Skin of body (tissue), 2 donors: ENCODE data around the gene LYPD5. TPM values are rescaled to one million over a fixed set of nuclear protein-coding genes. Genes with fewer than 3 reads are reported as not detected.
"Not testable (repeated sequence)": the region's sequence is repeated elsewhere in the genome, so short reads cannot be mapped to it uniquely, and the experiment has no call there.

Experiments used
- DNase-seq: peaks from one replicate; lab custom pipeline; 2025; lab: John Stamatoyannopoulos, UW
- total RNA-seq: library from RNA; depleted of rRNA; stranded (reverse); fragments of >200 nt; gene quantifications from one replicate; pipeline ENCODE4 v1.2.3, GENCODE V29; 2014

LYPD5 gene, protein sequence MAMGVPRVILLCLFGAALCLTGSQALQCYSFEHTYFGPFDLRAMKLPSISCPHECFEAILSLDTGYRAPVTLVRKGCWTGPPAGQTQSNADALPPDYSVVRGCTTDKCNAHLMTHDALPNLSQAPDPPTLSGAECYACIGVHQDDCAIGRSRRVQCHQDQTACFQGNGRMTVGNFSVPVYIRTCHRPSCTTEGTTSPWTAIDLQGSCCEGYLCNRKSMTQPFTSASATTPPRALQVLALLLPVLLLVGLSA
- total RNA-seq = 16.0 TPM

GRCh38 chr19:43802216-43802951 lies at the start of gene LYPD5:
Gene LYPD5 (minus strand): TSS chr19:43802447. CDS start chr19:43802380, 67 bp downstream.
- no peak for DNase-seq

DNA sequence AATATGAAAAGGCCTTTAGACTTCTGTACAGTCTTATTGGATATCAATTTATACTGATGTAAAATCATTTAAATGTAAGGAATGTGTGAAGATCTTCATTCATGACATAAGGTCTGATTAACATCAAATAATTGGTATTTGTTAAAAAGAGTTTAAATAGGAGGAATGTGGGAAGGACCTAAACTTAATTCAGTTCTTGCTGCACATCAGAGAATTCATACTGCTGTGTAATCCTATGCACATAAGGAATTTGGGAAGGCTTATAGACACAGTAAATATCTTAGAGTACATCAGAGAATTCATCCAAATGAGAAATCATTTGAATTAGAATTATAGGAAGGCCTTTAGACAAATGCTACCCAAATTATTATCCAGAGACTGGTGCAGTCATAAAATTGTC lies 46.6 kb upstream of the LYPD5 start:
- no peak for DNase-seq

DNA sequence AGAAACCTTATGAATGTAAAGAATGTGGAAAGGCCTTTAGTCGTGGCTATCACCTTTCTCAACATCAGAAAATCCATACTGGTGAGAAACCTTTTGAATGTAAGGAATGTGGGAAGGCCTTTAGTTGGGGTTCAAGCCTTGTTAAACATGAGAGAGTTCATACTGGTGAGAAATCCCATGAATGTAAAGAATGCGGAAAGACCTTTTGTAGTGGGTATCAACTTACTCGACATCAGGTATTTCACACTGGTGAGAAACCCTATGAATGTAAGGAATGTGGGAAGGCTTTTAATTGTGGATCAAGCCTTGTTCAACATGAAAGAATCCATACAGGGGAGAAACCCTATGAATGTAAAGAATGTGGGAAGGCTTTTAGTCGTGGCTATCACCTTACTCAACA lies 45.6 kb upstream of the LYPD5 start:
- DNase-seq = no peak

- DNase-seq = no peak
Observed at GRCh38 chr19:43847246-43847645, 45.0 kb upstream of the LYPD5 start.

GRCh38 chr19:43842007-43842406 lies 39.8 kb upstream of the LYPD5 start:
- DNase-seq = no peak

DNA sequence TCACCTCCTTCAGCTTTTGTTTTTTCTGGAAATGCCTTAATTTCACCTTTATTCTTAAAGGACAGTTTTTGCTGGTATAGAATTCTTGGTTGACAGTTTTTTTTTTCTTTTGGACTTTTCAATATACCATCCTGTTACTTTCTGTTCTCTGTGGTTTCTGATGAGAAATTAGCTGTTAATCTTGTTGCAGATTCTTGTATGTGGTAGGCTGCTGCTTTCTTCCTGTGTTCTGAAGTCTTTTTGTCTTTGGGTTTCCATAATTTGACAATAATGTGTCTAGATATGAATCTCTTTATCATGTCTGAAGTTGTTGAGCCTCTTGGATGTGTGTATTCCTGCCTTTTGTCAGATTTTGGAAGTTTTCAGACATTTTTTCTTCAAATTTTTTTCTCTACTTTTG lies 36.9 kb upstream of the LYPD5 start:
- no peak for DNase-seq

DNA sequence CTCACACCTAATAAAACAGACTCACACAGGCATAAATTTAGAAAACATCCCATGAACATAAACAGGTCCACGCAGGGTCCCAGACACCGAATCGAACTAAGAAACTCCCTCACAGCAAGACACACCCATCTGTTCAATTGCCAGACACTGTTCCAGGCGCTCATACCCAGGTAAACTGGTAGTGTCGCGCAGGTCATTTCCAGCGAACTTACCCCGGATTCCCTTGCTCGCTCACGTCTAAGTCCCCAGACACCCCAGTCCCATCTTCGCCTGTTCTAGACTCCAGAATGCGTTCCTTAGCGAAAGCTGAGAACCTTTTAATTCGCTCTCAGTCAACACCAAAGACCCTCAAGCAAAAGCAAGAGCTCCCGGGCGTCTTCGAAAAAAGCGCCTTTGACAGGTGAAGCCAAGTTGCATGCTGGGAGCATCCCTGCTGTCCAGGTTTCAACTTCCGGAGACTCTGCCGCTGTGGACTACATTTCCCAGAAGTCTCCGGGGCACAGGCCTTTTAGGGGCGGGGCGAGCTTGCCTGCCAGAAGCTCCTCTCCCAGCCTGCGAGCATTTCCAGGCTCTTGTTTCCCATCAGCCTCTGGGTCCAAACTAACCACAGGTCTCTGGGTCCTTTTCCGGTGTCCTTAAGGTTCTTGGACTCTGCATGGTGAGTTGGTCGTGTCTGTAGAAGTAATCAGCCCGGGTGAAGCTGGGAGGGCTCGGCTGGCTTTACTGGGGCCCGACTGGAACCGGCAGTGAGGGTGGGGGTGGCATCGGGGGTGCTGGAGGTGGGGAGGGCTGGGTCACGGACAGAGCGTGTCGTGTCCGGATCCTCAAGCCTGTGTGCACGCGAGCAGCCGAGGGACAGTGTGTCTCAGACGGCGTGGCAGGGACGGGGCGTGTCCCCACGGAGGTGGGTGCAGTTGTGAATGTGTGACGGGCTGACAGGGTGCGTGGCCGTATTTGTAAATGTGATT lies 24.8 kb upstream of the LYPD5 start, which contains the start of gene ZNF283:
TSS of gene ZNF283 (plus strand) at position 535 of the 968 bp plus-strand sequence. CDS start 6,184 bp downstream, outside the sequence.
- DNase-seq = peak; percentile 87

DNA sequence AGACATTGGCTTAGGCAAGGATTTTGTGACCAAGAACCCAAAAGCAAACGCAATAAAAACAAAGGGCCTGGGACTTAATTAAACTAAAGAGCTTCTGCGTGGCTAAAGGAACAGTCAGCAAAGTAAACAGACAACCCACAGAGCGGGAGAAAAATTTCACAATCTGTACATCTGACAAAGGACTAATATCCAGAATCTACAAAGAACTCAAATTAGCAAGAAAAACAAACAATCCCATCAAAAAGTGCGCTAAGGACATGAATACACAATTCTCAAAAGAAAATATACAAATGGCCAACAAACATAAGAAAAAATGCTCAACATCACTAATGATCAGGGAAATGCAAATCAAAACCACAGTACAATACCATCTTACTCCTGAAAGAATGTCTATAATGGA lies 22.3 kb upstream of the LYPD5 start:
- not testable (repeated sequence) for DNase-seq

- not testable (repeated sequence) for DNase-seq
Observed at GRCh38 chr19:43823856-43824255, 21.6 kb upstream of the LYPD5 start.

DNA sequence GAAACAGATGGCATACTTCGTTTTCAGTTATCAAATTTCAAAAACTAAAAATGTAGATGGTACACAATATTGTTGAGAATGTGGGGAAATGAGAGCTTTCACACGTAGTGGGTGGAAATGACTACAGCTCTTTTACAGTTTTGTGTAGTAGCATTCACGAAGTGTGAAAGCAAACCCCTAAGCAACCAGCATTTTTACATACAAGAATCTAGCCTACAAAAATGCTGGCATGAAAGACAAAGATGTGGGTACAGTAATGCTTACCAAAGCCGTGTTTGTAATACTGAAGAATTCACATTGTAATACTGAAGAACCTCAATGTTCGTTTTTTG lies 18.6 kb upstream of the LYPD5 start:
- no peak for DNase-seq

GRCh38 chr19:43820098-43820883 lies 18.0 kb upstream of the LYPD5 start:
- no peak for DNase-seq

GRCh38 chr19:43818500-43818899 lies 16.3 kb upstream of the LYPD5 start:
- DNase-seq = no peak

DNA sequence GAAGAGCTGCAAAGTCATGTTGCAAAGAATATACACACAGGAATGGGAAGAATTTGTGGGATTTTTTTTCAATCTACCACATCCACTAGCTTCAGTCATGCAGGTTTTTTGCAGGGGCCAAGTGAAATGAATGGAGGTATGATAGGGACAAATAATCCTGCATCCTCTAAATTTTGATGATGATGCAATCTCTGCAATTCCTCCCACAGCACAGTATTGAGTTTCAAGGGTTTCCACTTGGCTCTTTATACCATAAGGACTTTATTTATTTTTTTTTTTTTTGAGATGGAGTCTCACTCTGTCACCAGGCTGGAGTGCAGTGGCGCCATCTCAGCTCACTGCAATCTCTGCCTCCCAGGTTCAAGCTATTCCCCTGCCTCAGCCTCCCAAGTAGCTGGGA lies 15.2 kb upstream of the LYPD5 start:
- not testable (repeated sequence) for DNase-seq

DNA sequence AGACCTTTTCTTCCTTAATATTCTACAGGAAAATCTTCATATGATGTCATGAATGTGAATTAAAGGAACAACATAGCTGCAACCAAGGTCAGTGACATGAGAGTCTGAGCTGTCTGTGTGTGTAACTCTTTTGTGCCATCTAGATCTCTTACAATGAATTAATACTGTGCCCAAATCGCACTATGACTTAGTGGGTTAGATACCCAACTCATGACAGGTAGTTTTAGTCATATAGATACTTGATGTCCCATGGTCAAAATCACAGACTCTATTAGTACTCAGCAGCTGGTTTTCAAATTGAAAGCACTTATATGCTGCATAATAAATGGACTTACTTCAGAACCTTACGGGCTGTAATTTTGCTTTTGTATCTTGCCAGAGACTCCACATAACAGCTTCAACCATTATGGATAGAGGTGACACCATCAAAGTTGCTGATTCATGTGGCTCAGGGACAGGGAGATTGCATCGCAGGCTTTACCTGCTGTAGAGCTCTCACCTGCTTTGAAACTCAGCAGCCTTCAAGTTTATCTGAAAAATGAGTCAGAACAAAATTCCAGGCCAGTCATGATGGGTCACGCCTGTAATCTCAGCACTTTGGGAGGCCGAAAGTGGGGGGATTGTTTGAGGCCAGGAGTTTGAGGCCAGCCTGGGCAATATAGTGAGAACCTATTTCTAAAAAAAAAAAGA lies 12.6 kb upstream of the LYPD5 start:
- no peak for DNase-seq

GRCh38 chr19:43812688-43813087 lies 10.4 kb upstream of the LYPD5 start:
- DNase-seq = no peak

DNA sequence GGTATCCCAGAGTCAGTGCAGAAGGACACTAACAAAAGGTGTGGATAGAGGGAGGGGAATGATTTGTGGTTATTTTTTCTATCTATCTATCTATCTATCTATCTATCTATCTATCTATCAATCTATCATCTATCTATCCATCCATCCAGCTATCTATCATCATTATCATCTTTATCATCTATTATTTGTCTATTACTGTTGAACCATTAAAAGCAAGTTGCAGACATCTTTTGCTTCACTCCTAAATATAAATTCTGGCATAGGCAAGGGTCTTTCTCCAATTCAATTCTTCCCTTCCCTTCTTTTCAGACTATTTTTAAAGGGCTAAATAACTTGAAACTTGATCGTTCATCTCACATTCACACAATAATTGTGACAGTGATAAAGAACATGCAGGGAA lies 10.0 kb upstream of the LYPD5 start:
- DNase-seq = no peak

- DNase-seq = no peak
Observed at GRCh38 chr19:43811837-43812236, 9.6 kb upstream of the LYPD5 start.

DNA sequence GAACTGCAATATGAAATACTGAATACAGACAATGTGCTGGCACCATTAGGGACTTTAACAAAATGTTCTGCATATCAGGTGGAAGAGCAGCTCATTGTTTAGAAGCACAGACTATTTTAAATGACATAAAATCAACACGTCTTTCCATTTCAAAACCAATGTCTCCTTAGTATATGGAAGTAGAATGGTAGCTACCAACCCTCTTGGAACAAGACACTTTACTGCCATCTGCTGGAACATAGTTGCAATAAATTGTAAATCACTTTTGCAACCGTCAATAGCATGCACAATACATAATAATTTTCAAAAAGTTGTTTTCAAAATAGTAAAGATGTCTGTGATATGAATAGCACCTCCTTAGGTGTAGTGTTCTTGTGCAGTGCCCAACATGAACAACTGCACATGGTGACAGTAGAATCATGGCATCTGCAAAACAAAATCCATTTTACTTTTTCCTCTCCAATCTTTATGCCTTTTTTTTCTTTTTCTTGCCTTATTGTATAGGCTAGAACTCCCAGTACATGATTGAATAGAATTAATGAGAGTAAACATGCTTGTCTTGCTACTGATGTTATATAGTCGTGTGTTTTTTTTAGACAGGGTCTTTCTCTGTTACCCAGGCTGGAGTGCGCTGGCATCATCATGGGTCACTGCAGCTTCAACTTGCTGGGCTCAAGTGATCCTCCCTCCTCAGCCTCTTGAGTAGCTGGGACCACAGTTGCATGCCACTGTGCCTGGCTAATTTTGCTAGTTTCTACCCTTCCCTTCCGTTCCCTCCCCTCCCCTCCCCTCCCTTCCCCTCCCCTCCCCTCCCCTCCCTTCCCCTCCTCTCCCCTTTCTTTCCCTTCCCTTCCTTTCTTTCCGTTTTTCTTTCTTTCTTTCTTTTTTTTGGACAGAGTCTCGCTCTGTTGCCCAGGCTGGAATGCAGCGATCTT lies 7.8 kb upstream of the LYPD5 start:
- no peak for DNase-seq

- DNase-seq = no peak
Observed at GRCh38 chr19:43807651-43808050, 5.4 kb upstream of the LYPD5 start.
